ENCODE data around the gene PFDN1.

PFDN1 gene

GRCh38 chr5:140296289-140296688 is 6.6 kb downstream of the PFDN1 start:
- no peak for DNase-seq (ENCODE audit: low read depth, low spot score)

GRCh38 chr5:140295414-140295813 is 7.5 kb downstream of the PFDN1 start:
- DNase-seq (ENCODE audit: low read depth, low spot score) = peak; percentile 67

GRCh38 chr5:140294753-140295152 is 8.1 kb downstream of the PFDN1 start:
- no peak for DNase-seq (ENCODE audit: low read depth, low spot score)

GRCh38 chr5:140293849-140294100 is 9.1 kb downstream of the PFDN1 start:
- no peak for DNase-seq (ENCODE audit: low read depth, low spot score)

- no peak for DNase-seq (ENCODE audit: low read depth, low spot score)
Measured at GRCh38 chr5:140293091-140293848, 9.6 kb downstream of the PFDN1 start.

GRCh38 chr5:140292212-140293036 is 10.5 kb downstream of the PFDN1 start:
- no peak for DNase-seq (ENCODE audit: low read depth, low spot score)

- no peak for DNase-seq (ENCODE audit: low read depth, low spot score)
Measured at GRCh38 chr5:140287801-140288521, 14.9 kb downstream of the PFDN1 start.

GRCh38 chr5:140286424-140286823 is 16.5 kb downstream of the PFDN1 start:
- no peak for DNase-seq (ENCODE audit: low read depth, low spot score)

- DNase-seq (ENCODE audit: low read depth, low spot score) = no peak
Measured at GRCh38 chr5:140284013-140284412, 18.9 kb downstream of the PFDN1 start.

- DNase-seq (ENCODE audit: low read depth, low spot score) = no peak
Measured at GRCh38 chr5:140282266-140282665, 20.6 kb downstream of the PFDN1 start.

- DNase-seq (ENCODE audit: low read depth, low spot score) = no peak
Measured at GRCh38 chr5:140275837-140276236, 27.1 kb downstream of the PFDN1 start.

GRCh38 chr5:140273401-140273877 is 29.5 kb downstream of the PFDN1 start:
- no peak for DNase-seq (ENCODE audit: low read depth, low spot score)

GRCh38 chr5:140270008-140270407 is 32.9 kb downstream of the PFDN1 start:
- DNase-seq (ENCODE audit: low read depth, low spot score) = no peak

- no peak for DNase-seq (ENCODE audit: low read depth, low spot score)
Measured at GRCh38 chr5:140267559-140268018, 35.3 kb downstream of the PFDN1 start.

- DNase-seq (ENCODE audit: low read depth, low spot score) = no peak
Measured at GRCh38 chr5:140267201-140267540, 35.7 kb downstream of the PFDN1 start.

GRCh38 chr5:140266471-140267200 is 36.3 kb downstream of the PFDN1 start:
- no peak for DNase-seq (ENCODE audit: low read depth, low spot score)

GRCh38 chr5:140265845-140266244 is 37.1 kb downstream of the PFDN1 start:
- DNase-seq (ENCODE audit: low read depth, low spot score) = no peak

- DNase-seq (ENCODE audit: low read depth, low spot score) = no peak
Measured at GRCh38 chr5:140262839-140263238, 40.1 kb downstream of the PFDN1 start.

GRCh38 chr5:140262221-140262620 is 40.7 kb downstream of the PFDN1 start:
- DNase-seq (ENCODE audit: low read depth, low spot score) = no peak

GRCh38 chr5:140261403-140262171 is 41.3 kb downstream of the PFDN1 start:
- DNase-seq (ENCODE audit: low read depth, low spot score) = peak; percentile 37

- DNase-seq (ENCODE audit: low read depth, low spot score) = no peak
Measured at GRCh38 chr5:140260089-140260656, 42.7 kb downstream of the PFDN1 start.

Data from brain pericyte (primary cell).